Measurements from ENCODE around the gene RASA4B.
A peak's percentile ranks its signal among the peaks of the same experiment; 100 is the strongest.
"Not testable (repeated sequence)": the region's sequence is repeated elsewhere in the genome, so short reads cannot be mapped to it uniquely, and the experiment has no call there.

RASA4B gene

GRCh38 chr7:102510575-102510974 lies 7.0 kb downstream of the RASA4B start:
- not testable (repeated sequence) for DNase-seq

DNA sequence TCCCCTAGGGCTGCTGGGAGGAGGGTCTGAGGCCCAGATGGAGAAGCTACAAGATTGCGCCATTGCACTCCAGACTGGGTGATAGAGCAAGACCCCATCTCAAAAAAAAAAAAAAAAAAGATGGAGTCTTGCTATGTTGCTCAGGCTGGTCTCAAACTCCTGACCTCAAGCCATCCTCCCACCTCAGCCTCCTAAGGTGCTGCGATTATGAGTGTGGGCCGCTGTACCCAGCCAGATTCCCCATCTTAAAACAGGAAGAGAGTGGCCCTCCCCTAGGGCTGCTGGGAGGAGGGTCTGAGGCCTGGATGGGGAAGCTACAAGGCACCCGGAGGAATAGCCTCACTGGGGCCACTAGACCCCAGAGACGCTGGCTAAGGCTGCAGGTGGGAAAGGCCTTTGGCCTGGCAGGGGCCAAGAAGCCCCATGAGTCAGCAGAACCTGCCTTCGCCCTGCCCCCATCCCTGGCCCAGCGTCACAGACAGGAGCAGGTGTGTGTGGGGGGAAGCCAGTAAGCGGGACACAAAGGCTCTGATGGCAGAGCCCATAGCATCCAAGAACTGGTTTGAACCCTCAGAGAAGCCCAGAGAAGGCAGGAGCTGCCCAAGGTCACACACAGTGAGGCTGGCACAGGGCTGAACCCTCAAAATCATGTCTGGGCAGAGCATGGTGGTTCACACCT lies 10.0 kb downstream of the RASA4B start:
- DNase-seq: not testable (repeated sequence)

DNA sequence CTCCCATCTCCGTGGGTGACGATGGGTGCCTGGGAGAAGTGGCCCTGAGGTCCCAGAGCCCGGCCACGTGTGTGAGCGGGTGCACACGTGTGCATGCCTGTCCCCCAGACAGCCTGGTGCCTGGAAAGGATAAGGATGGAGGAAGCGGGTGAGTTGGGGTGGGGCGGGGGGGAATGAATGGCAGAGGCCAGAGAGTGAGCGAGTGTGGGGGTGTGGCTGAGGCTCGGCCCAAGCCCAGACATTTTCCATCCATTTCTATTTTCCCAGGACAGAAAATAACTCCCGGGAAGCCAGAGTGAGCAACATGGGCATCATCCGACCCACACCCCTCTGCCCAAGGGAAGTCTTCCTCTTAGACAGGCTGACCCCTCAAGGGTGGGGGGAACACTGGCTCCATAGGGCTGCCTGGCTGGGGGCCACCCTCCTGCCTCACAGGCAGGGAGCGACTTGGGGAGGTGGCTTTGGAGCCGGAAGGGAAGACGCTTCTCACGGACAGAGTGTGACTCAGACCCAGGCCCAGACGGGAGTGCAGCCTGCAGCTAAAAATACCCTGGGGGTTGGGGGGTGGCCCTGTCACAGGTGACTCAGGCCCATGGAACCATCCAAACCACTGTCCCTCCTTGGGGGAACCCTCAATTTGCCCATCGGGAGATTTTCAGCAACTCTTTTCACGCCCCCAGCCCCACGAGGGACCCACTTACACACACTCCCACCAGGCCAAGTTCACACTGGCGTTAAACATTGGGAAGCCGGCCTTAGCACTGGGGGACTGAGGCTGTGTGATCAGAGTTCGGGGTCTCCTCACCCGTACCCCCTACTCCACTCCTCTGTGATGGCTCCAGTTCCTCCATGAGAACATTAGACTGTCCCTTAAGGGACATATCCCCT lies 12.0 kb downstream of the RASA4B start:
- not testable (repeated sequence) for DNase-seq

DNA sequence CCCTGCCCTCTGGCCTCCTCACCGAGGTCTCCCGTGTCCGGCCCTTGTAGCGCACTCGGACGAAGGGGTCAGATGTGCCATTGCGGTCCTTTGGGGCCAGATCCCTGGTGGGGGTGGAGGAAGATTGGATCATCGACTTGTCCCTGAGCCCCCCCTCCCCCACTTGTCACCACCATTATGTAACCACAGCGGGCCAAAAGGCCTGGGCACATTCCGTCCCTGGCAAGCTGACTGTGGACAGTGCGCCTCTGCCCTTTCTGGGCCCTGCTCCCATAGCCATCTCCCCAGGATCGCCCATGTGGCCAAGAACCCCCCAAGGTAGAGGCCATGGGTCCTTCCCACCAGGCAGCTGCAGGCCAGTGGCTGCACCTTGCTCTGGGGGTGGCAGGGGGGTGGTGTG lies 14.4 kb downstream of the RASA4B start:
- not testable (repeated sequence) for DNase-seq

DNA sequence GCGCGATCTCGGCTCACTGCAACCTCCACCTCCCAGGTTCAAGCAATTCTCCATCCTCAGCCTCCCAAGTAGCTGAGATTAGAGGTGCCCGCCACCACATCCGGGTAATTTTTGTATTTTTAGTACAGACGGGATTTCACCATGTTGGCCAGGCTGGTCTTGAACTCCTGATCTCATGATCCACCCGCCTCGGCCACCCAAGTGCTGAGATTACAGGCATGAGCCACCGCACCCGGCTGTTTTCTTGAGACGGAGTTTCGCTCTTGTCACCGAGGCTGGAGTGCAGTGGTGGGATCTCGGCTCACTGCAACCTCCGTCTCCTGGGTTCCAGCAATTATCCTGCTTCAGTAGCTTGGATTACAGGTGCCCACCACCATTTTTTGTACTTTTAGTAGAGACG lies 19.3 kb downstream of the RASA4B start:
- DNase-seq: not testable (repeated sequence)

GRCh38 chr7:102497308-102497707 lies 20.3 kb downstream of the RASA4B start:
- not testable (repeated sequence) for DNase-seq

GRCh38 chr7:102496861-102497260 lies 20.7 kb downstream of the RASA4B start:
- DNase-seq: not testable (repeated sequence)

DNA sequence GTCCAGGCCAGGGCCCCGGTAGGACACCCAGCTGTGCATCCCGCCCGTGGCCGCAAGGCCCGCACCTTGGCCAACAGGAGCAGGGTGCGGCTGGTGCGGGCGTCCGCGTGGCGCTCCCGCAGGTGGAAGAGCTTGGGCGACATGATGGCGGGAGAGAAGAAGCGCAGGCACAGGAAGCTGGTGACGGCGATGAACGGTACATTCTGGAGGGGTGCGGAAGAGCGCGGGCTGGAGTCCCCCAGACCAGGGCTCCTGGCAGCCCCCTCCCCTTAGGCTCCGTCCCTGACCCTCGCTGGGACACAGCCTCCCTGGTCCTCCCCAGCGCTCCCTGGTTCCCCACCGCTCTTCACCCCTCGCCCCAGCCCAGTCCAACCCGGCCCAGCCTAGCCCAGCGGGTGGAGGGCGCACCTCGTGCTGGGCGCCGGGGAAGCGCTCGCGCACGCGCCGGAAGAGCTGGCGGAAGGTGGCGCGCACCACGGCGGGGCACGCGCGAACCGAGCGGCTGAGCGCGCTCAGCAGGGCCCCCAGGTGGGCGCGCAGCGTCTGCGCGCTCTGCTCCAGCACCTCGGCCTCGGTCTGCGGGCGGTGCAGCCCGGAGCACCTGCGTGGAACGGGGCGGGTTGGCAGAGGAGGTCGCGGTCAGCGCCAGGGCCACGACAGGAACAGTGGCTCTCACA lies 23.0 kb downstream of the RASA4B start:
- not testable (repeated sequence) for DNase-seq

DNA sequence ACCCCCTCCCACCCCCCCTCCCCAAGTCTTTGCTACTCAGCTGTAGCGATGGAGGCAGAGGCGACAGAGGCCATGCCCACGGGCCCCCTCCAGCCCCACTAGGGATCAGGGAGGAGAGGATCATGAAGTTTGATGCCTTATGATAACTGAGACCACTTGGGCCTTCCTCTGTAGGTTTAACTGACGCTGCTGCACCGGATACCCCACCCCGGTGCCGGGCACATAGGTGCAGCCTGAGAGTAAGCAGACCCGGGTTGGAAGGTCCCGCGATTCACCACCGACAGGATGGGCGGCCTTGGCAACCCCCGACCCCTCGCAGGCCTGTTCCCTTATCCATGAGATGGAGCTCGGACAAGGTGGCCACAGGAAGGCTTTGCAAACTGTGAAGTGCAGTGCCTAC lies 23.6 kb downstream of the RASA4B start:
- peak in 1 of 2 donors; percentile 45 for DNase-seq

DNA sequence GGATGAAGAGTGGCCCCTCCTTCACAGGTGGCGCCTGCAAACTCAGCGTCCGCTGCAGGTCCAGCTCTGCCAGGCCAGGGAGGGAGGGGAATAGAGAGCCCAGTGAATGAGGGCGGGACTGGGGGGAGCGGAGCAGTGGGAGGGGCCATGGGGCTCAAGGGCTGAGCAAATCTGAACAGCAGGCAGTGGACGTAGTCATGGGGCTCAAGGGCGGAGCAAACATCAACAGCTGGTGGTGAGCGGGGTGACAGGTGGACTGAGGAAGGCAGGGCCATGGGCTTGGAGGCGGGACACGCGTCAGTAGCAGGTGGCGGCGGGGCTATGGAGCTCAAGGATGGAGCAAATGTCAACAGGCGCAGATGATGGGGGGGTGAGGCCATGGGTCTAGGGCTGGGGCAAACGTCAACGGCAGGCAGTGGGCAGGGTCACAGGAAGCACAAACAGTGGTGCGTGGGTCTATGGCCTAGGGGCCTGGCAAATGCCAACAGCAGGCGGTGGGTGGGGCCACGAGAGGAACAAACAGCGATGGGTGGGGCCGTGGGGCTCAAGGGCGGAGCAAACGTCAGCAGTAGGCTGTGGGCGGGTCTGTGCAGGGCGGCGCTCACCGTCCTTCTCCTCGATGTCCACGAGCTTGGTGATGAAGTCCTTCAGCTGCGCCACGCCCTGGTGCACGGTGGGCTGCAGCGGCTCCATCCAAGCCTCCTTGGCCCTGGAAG lies 24.2 kb downstream of the RASA4B start:
- not testable (repeated sequence) for DNase-seq

DNA sequence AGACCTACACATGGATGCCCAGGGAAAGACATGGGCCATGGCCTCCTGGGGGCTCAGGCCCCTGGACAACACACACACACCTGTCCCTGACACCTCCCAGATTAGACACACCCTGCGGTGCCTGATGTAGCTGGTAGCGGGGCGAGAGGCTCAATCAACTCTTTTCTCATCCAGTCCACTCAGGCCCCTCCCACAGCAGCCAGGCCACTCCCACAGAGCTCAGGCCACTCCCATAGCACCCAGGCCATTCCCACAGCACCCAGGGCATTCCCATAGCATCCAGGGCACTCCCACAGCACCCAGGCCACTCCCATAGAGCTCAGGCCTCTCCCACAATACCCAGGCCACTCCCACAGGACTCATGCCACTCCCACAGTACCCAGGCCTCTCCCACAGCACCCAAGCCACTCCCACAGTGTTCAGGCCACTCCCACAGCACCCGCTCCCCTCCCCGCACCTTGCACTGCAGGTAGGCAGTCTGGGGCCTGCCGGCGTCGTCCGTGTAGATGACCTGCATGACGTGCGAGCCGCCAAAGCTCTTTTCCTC lies 27.0 kb downstream of the RASA4B start:
- peak; percentile 51 to 64 for DNase-seq

GRCh38 chr7:102484317-102484716 lies 33.3 kb downstream of the RASA4B start:
- DNase-seq: not testable (repeated sequence)

GRCh38 chr7:102481962-102482361 lies 35.6 kb downstream of the RASA4B start:
- not testable (repeated sequence) for DNase-seq

DNA sequence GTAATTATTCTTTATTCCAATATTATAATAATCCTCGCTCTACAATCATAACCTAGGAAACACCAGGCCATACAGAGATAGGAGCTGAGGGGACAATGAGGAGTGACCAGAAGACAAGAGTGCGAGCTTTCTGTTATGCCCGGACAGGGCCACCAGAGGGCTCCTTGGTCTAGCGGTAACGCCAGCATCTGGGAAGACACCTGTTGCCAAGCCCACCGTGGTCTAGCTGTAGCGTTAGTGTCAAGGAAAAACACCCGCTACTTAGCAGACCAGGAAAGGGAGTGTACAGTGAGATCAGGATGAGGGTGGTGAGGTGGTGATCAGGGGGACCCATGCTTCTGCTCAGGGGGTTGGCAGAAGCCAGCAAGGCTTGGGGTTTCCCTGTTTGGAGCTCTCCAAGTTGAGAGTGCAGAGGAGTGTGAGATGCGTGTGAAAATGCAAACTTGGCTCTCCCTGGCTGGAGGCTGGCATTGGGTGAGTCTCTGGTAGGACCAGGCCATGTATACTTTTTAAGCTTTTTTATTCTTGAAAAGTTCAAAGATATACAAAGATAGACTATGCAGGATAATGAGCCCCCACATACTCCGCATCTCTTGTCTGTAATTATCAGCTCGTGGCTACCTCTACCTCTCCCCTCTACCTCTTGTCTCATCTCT lies 37.5 kb downstream of the RASA4B start:
- DNase-seq: peak; percentile 43 to 44

- DNase-seq: not testable (repeated sequence)
These were observed 38.4 kb downstream of the RASA4B start for GRCh38 chr7:102479209-102479584.

- peak; percentile 94 to 97 for DNase-seq
These were observed 39.0 kb downstream of the RASA4B start, which contains the start of gene POLR2J for GRCh38 chr7:102478314-102479208. POLR2J (minus strand) TSS chr7:102478922; CDS start chr7:102478860, 62 bp downstream.

GRCh38 chr7:102474736-102475435 lies 42.7 kb downstream of the RASA4B start:
- not testable (repeated sequence) for DNase-seq

DNA sequence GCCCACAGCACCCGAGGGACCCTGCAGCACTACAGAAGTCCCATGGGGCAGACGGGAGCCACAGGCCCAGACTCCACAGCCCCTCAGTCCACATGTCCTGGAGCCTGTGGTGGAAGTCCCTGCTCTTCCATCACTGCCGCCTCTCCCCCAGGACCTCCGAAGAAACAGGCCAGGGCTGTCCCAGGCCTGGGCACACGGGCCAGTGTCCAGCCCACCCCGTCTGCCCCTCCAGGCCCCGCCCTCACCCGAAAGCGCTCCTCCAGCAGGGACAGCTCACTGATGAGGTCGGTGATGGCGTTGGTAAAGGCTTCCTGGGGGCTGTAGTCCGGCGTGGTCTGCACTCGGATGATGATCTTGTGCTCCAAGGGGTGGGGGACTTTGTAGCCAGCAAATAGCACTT lies 43.5 kb downstream of the RASA4B start:
- DNase-seq: not testable (repeated sequence)

GRCh38 chr7:102473271-102473991 lies 44.1 kb downstream of the RASA4B start:
- peak in 1 of 2 donors; percentile 5 for DNase-seq

Measured in CD4-positive, alpha-beta T cell treated with Interleukin-4 for 1 hour (primary cell).